Peyer's patch (tissue), 4 donors: ENCODE measurements around the gene DOK6.

Experiments
- CTCF ChIP-seq, 6 experiments: fragments of 450-650 bp in 4 of 6; fragments of 200-600 bp in 2 of 6; sonication (generic) in 1 of 6; IDR thresholded peaks; one replicate each; pipeline ENCODE4 v1.5.1; 2017 to 2019; ENCODE audit warnings: antibody characterized with exemption in 6 of 6, mild to moderate bottlenecking in 3 of 6, moderate library complexity in 1 of 6
- POLR2A ChIP-seq, 2 donors: fragments of 450-650 bp; IDR thresholded peaks; one replicate each; pipeline ENCODE4 v1.5.1; 2017; ENCODE audit warnings: antibody characterized with exemption in 2 of 2, mild to moderate bottlenecking in 2 of 2, moderate library complexity in 2 of 2

DNA sequence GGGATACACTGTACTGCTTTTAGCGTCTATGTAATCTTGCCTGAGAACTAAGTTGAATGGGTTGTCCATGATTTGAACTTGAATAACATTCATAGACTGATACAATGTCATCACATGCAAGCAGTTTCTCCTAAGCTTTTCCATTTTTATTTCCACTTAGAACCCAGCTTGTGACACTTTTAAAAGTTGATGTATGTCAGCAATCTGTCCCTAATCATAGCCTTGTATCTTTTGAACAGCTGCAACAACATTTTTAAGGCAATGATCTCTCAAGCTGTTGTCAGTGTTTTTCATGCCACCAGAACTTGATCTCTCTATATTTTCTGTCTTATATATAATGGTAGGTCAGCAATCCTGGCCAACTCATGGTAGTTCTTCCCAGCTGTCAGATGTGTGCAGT is 185.0 kb downstream of the DOK6 start:
- TF ChIP-seq CTCF (IDR thresholded peaks at IDR 0.05): no peak
- no peak for TF ChIP-seq POLR2A (IDR thresholded peaks at IDR 0.05)
